ENCODE measurements around the gene CLPTM1. TPM values are rescaled to one million over a fixed set of nuclear protein-coding genes. Genes with fewer than 3 reads are reported as not detected.

Gene CLPTM1
- total and polyA plus RNA-seq, 9 of the 15 experiments (the other 6 are each of a cell fraction or from before 2014, with no cell fraction given) = 0.37 to 96.0 (median 27.5) TPM

DNA sequence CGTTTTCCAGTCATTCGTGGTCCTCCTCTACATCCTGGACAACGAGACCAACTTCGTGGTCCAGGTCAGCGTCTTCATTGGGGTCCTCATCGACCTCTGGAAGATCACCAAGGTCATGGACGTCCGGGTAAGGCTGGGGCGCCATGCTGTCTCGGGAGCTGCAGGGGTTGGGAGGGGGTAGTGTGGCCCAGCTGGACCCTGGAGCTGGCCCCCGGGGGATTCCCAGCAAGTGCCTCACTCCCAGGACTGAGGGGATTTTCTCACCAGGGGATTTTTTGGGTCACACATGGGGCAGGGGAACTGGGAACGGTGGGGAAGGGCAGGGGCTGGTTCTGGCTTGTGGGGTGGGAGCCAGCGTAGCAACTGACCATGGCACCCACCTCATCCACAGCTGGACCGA lies 35.3 kb downstream of the CLPTM1 start:
- FAIRE-seq (no peak), ATAC-seq (no peak), DNase-seq (ENCODE audit: extremely low read depth in 1 of 4, low spot score in 3 of 4) (no peak)
- intact Hi-C loops (cut with micrococcal nuclease) (no loop called here), in situ Hi-C loops (cut with MboI) (no loop called here)
- TF ChIP-seq OTX1 (CRISPR knock-in tag; IDR thresholded peaks at IDR 0.05) (no peak), NFXL1 (CRISPR knock-in tag; IDR thresholded peaks at IDR 0.05) (no peak)
- no peaks in the 10 kb centered on the region for H3K79me2 ChIP-seq (ENCODE audit: control insufficient read depth, insufficient read depth, low read length)
- H3K9me3 ChIP-seq (replicated peaks; ENCODE audit: control insufficient read depth, insufficient read depth, low read depth, low read length) = no peaks in the 10 kb centered on the region
- no peak overlapping the region for H2AFZ ChIP-seq (ENCODE audit: low read depth, low read length)
- no peak overlapping the region for H3K4me3 ChIP-seq
- H3K4me1 ChIP-seq (replicated peaks in 1 of 2; ENCODE audit: control insufficient read depth in 2 of 2, insufficient read depth in 2 of 2, low read length in 2 of 2) = peaks cover 0 to 21% of the 10 kb centered on the region in 2 experiments; a peak in 2 of 5 replicates
- no peaks in the 10 kb centered on the region for H3K9me1 ChIP-seq (ENCODE audit: control insufficient read depth, insufficient read depth, low read length)
- WGBS (ENCODE audit: insufficient coverage, low coverage, missing lambda C conversion rate) = 93% methylated on average over 14 of the region's 14 CpGs
- no peak overlapping the region for H3K27ac ChIP-seq (ENCODE audit: extremely low read depth, low read depth, low read length)
- no peak overlapping the region for H3K4me2 ChIP-seq (ENCODE audit: insufficient read depth, low read length)
- ChIA-PET CTCF (ENCODE audit: low intra/inter-chr PET ratio) (interaction anchor here (0.6 kb wide), 1 partner anchor 190 kb away, joined by 4 read pairs; no protein-coding TSS in a partner anchor), POLR2A (interaction anchor here (1.4 kb wide), 1 partner anchor 32 kb away, joined by 3 read pairs; no protein-coding TSS in a partner anchor)
- H3K9ac ChIP-seq (ENCODE audit: insufficient read depth in 1 of 2, low read depth in 2 of 2, low read length in 2 of 2) = no peak overlapping the region
- no peaks in the 10 kb centered on the region for H3K27me3 ChIP-seq (ENCODE audit: control insufficient read depth in 2 of 2, insufficient read depth in 2 of 2, low read length in 2 of 2)
- H3K36me3 ChIP-seq (ENCODE audit: control insufficient read depth, insufficient read depth, low read length) = peaks cover 74% of the 10 kb centered on the region; the same call in 2 of the 3 replicates
- no peaks in the 10 kb centered on the region; the same call in 1 of the 2 replicates for H4K20me1 ChIP-seq (replicated peaks; ENCODE audit: control insufficient read depth, insufficient read depth, low read length)
- BruUV-seq (replicated peaks) = no TSS peak

DNA sequence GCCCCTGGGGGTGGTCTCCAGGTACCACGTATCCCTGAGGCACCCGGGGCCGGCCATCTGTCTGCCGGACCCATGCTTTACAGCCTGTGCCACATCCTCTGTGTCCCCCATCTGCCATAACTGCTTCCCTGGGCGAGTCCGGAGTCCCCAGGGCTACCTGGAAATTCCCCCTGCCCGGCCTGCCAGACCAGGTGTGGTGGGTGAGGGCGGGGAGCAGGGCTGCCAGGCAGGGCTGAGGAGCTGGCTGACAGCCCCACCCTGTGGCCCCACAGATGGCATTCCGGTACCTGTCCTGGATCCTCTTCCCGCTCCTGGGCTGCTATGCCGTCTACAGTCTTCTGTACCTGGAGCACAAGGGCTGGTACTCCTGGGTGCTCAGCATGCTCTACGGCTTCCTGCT lies 35.8 kb downstream of the CLPTM1 start:
- POLR2A ChIA-PET = no interaction called here
- intact Hi-C loops (cut with micrococcal nuclease) = no loop called here
- in situ Hi-C loops (cut with MboI) = no loop called here

More for the DNA sequence above, 35.8 kb downstream of the CLPTM1 start:
- Histone ChIP-seq H3K4me1 (replicated peaks in 1 of 2; ENCODE audit: control insufficient read depth in 2 of 2, insufficient read depth in 2 of 2, low read length in 2 of 2) (peaks cover 0 to 21% of the 10 kb centered on the region in 2 experiments; a peak in 2 of 5 replicates), H4K20me1 (replicated peaks; ENCODE audit: control insufficient read depth, insufficient read depth, low read length) (no peaks in the 10 kb centered on the region; the same call in 1 of the 2 replicates), H3K27ac (ENCODE audit: extremely low read depth, low read depth, low read length) (no peak overlapping the region), H2AFZ (ENCODE audit: low read depth, low read length) (no peak overlapping the region), H3K79me2 (ENCODE audit: control insufficient read depth, insufficient read depth, low read length) (no peaks in the 10 kb centered on the region), H3K4me2 (ENCODE audit: insufficient read depth, low read length) (no peak overlapping the region), H3K4me3 (no peak overlapping the region), H3K27me3 (ENCODE audit: control insufficient read depth in 2 of 2, insufficient read depth in 2 of 2, low read length in 2 of 2) (no peaks in the 10 kb centered on the region), H3K36me3 (ENCODE audit: control insufficient read depth, insufficient read depth, low read length) (peaks cover 69% of the 10 kb centered on the region; the same call in 2 of the 3 replicates), H3K9ac (ENCODE audit: insufficient read depth in 1 of 2, low read depth in 2 of 2, low read length in 2 of 2) (no peak overlapping the region), H3K9me3 (replicated peaks; ENCODE audit: control insufficient read depth, insufficient read depth, low read depth, low read length) (no peaks in the 10 kb centered on the region), H3K9me1 (ENCODE audit: control insufficient read depth, insufficient read depth, low read length) (no peaks in the 10 kb centered on the region)
- BruUV-seq (replicated peaks) = no TSS peak
- WGBS (ENCODE audit: insufficient coverage, low coverage, missing lambda C conversion rate) = 96% methylated on average over 7 of the region's 12 CpGs
- ATAC-seq (no peak), DNase-seq (ENCODE audit: extremely low read depth in 1 of 4, low spot score in 3 of 4) (no peak), FAIRE-seq (no peak)
- CTCF ChIA-PET (ENCODE audit: low intra/inter-chr PET ratio) = no interaction called here
- TF ChIP-seq SMARCE1 (IDR thresholded peaks at IDR 0.05) = no peak
- no peak for TF ChIP-seq NFIX (CRISPR knock-in tag; IDR thresholded peaks at IDR 0.05; ENCODE audit: low read depth)
- TF ChIP-seq, protein P1, sequence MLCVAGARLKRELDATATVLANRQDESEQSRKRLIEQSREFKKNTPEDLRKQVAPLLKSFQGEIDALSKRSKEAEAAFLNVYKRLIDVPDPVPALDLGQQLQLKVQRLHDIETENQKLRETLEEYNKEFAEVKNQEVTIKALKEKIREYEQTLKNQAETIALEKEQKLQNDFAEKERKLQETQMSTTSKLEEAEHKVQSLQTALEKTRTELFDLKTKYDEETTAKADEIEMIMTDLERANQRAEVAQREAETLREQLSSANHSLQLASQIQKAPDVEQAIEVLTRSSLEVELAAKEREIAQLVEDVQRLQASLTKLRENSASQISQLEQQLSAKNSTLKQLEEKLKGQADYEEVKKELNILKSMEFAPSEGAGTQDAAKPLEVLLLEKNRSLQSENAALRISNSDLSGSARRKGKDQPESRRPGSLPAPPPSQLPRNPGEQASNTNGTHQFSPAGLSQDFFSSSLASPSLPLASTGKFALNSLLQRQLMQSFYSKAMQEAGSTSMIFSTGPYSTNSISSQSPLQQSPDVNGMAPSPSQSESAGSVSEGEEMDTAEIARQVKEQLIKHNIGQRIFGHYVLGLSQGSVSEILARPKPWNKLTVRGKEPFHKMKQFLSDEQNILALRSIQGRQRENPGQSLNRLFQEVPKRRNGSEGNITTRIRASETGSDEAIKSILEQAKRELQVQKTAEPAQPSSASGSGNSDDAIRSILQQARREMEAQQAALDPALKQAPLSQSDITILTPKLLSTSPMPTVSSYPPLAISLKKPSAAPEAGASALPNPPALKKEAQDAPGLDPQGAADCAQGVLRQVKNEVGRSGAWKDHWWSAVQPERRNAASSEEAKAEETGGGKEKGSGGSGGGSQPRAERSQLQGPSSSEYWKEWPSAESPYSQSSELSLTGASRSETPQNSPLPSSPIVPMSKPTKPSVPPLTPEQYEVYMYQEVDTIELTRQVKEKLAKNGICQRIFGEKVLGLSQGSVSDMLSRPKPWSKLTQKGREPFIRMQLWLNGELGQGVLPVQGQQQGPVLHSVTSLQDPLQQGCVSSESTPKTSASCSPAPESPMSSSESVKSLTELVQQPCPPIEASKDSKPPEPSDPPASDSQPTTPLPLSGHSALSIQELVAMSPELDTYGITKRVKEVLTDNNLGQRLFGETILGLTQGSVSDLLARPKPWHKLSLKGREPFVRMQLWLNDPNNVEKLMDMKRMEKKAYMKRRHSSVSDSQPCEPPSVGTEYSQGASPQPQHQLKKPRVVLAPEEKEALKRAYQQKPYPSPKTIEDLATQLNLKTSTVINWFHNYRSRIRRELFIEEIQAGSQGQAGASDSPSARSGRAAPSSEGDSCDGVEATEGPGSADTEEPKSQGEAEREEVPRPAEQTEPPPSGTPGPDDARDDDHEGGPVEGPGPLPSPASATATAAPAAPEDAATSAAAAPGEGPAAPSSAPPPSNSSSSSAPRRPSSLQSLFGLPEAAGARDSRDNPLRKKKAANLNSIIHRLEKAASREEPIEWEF (CRISPR knock-in tag; IDR thresholded peaks at IDR 0.05) = no peak
- TF ChIP-seq KLF16 (IDR thresholded peaks at IDR 0.05) = no peak

Data from K562 (cell line).